ENCODE measurements around the gene IKZF3. TPM values are rescaled to one million over a fixed set of nuclear protein-coding genes. Genes with fewer than 3 reads are reported as not detected.

Gene IKZF3
- total RNA-seq, 1 donor, result under 0.01 TPM

- H3K4me3 ChIP-seq (ENCODE audit: low read depth, low read length), result no peak overlapping the region
- no peak for TF ChIP-seq CTCF (IDR thresholded peaks at IDR 0.05; ENCODE audit: insufficient read depth, low read depth, low read length)
- DNase-seq (ENCODE audit: low read depth), result no peak
Measured at GRCh38 chr17:39736319-39737165, 127.6 kb downstream of the IKZF3 start.

GRCh38 chr17:39735882-39736281 is 128.2 kb downstream of the IKZF3 start:
- H3K4me3 ChIP-seq (ENCODE audit: low read depth, low read length), result no peak overlapping the region
- DNase-seq (ENCODE audit: low read depth), result no peak
- no peak for TF ChIP-seq CTCF (IDR thresholded peaks at IDR 0.05; ENCODE audit: insufficient read depth, low read depth, low read length)

- no peak for DNase-seq (ENCODE audit: low read depth)
- no peak overlapping the region for H3K4me3 ChIP-seq (ENCODE audit: low read depth, low read length)
- TF ChIP-seq CTCF (IDR thresholded peaks at IDR 0.05; ENCODE audit: insufficient read depth, low read depth, low read length), result no peak
Measured at GRCh38 chr17:39732586-39732985, 131.5 kb downstream of the IKZF3 start.

- peak; percentile 84 for TF ChIP-seq CTCF (IDR thresholded peaks at IDR 0.05; ENCODE audit: insufficient read depth, low read depth, low read length)
- H3K4me3 ChIP-seq (ENCODE audit: low read depth, low read length), result peak within 1 kb of the TSS; percentile 87
- DNase-seq (ENCODE audit: low read depth), result peak; percentile 81
Measured at GRCh38 chr17:39730095-39730921, 133.8 kb downstream of the IKZF3 start, which contains the start of gene MIEN1. Gene MIEN1 (minus strand): TSS chr17:39730532. CDS start chr17:39730495, 37 bp downstream.

- no peak for DNase-seq (ENCODE audit: low read depth)
- peak overlapping the region; percentile 87 for H3K4me3 ChIP-seq (ENCODE audit: low read depth, low read length)
- no peak for TF ChIP-seq CTCF (IDR thresholded peaks at IDR 0.05; ENCODE audit: insufficient read depth, low read depth, low read length)
Measured at GRCh38 chr17:39729280-39729851, 134.7 kb downstream of the IKZF3 start.

- TF ChIP-seq CTCF (IDR thresholded peaks at IDR 0.05; ENCODE audit: insufficient read depth, low read depth, low read length), result no peak
- no peak for DNase-seq (ENCODE audit: low read depth)
- no peak overlapping the region for H3K4me3 ChIP-seq (ENCODE audit: low read depth, low read length)
Measured at GRCh38 chr17:39727556-39727955, 136.6 kb downstream of the IKZF3 start.
